Right lobe of liver (tissue), 6 donors: ENCODE data around the gene GRIN2C. TPM values are rescaled to one million over a fixed set of nuclear protein-coding genes. Genes with fewer than 3 reads are reported as not detected.

ENCODE experiments used
- ATAC-seq, 4 donors: fragments of 200-7000 bp; cut with Tn5 transposase; one replicate each; pipeline ENCODE4 v1.9.1; 2020; ENCODE audit warnings: mild to moderate bottlenecking in 4 of 4, moderate library complexity in 4 of 4
- DNase-seq, 3 donors: peaks; one replicate each; pipeline ENCODE4 v3.0.0-alpha.2; 2020
- H3K27ac ChIP-seq, 3 donors: fragments of 200-600 bp; one replicate each; pipeline ENCODE4 v1.8.0; 2022
- H3K27me3 ChIP-seq, 2 donors: fragments of 200-600 bp; one replicate each; pipeline ENCODE4 v1.8.0; 2022
- H3K36me3 ChIP-seq, 4 donors: fragments of 200-600 bp; sonication (generic) in 1 of 4; one replicate each; pipeline versions ENCODE4 v1.5.1 to v1.8.0; 2017 to 2022; ENCODE audit warnings: control low read depth in 1 of 4
- H3K4me1 ChIP-seq, 4 donors: fragments of 200-600 bp; sonication (generic) in 1 of 4; one replicate each; pipeline versions ENCODE4 v1.5.1 to v1.8.0; 2017 to 2022; ENCODE audit warnings: control low read depth in 1 of 4
- H3K4me3 ChIP-seq, 3 donors: fragments of 200-600 bp; one replicate each; pipeline ENCODE4 v1.8.0; 2022
- H3K9me3 ChIP-seq, 4 donors: fragments of 200-600 bp; sonication (generic) in 1 of 4; one replicate each; pipeline versions ENCODE4 v1.5.1 to v1.8.0; 2017 to 2022; ENCODE audit warnings: control low read depth in 1 of 4
- CTCF ChIP-seq, 4 donors: fragments of 200-600 bp in 3 of 4; fragments of 450-650 bp in 1 of 4; IDR thresholded peaks; one replicate each; pipeline versions ENCODE4 v1.5.1 to v1.8.0; 2016 to 2022; ENCODE audit warnings: antibody characterized with exemption in 4 of 4, mild to moderate bottlenecking in 2 of 4
- POLR2A ChIP-seq: fragments of 450-650 bp; IDR thresholded peaks from one replicate; pipeline ENCODE4 v1.6.1; 2017; ENCODE audit warnings: antibody characterized with exemption, mild to moderate bottlenecking
- WGBS: methylation state at CpG from one replicate; pipeline ENCODE4 v1.1.6; 2018; ENCODE audit warnings: low coverage, low lambda C conversion rate; ENCODE audit not compliant: insufficient coverage; ENCODE audit errors: missing lambda C conversion rate; 5-methylcytosine and 5-hydroxymethylcytosine counted together
- intact Hi-C, 2 donors: fragments of 100-400 bp; cut with DNase I; formaldehyde crosslinking; loops; one replicate each; pipeline versions ENCODE4 v1.11.2 to v1.14.1; 2022
- total RNA-seq, 6 experiments: library from RNA; depleted of rRNA in 2 of 6; stranded (reverse); fragments of >200 nt in 2 of 6; fragmentation: NEBNext Ultra II Directional in 3 of 6; extraction: Animal tissue kit (Norgen Biotek cat#: 25700) in 3 of 6; gene quantifications; one replicate each; pipeline versions ENCODE4 v1.1.0 to v1.2.4, GENCODE V29; 2016 to 2023
- donor health status: DM: no; HTN: yes; CAD: no.
- donor health status: DM: no; HTN: no; CAD: no.
- donor health status: DM: no; HTN: no; CAD: no.
- donor health status: DM: no; HTN: yes; CAD: no.
- donor health status: DM: no; HTN: yes; CAD: no.

GRIN2C gene
- total RNA-seq, 6 experiments from 2014 or later: 0.10 to 0.13 TPM; not detected in 4

GRCh38 chr17:74822939-74823367 lies 36.7 kb downstream of the GRIN2C start:
- H3K36me3 ChIP-seq: no peaks in the 10 kb centered on the region
- H3K4me1 ChIP-seq: no peaks in the 10 kb centered on the region
- H3K27me3 ChIP-seq: no peaks in the 10 kb centered on the region
- ATAC-seq (peak in 1 of 4 donors; percentile 39), DNase-seq (no peak)
- H3K27ac ChIP-seq: no peak overlapping the region
- 81% methylated on average over 7 of the region's 12 CpGs for WGBS
- H3K9me3 ChIP-seq: no peaks in the 10 kb centered on the region
- intact Hi-C loops: no loop called here
- H3K4me3 ChIP-seq: no peak overlapping the region
- TF ChIP-seq POLR2A (no peak), CTCF (IDR thresholded peaks at IDR 0.05) (no peak)

- intact Hi-C loops: no loop called here
- no peaks in the 10 kb centered on the region for H3K9me3 ChIP-seq
- WGBS: 43% methylated on average over 4 of the region's 15 CpGs
- DNase-seq (no peak), ATAC-seq (no peak)
- no peak overlapping the region for H3K27ac ChIP-seq
- no peak overlapping the region for H3K4me3 ChIP-seq
- H3K36me3 ChIP-seq: no peaks in the 10 kb centered on the region
- no peaks in the 10 kb centered on the region for H3K27me3 ChIP-seq
- no peaks in the 10 kb centered on the region for H3K4me1 ChIP-seq
- no peak for TF ChIP-seq CTCF (IDR thresholded peaks at IDR 0.05)
- TF ChIP-seq POLR2A: no peak
These were observed 37.2 kb downstream of the GRIN2C start for GRCh38 chr17:74822335-74822938.

GRCh38 chr17:74821655-74822334 lies 37.9 kb downstream of the GRIN2C start:
- DNase-seq (no peak), ATAC-seq (no peak)
- Histone ChIP-seq H3K4me3 (no peak overlapping the region), H3K27me3 (no peaks in the 10 kb centered on the region), H3K27ac (no peak overlapping the region), H3K9me3 (no peaks in the 10 kb centered on the region), H3K4me1 (no peaks in the 10 kb centered on the region), H3K36me3 (no peaks in the 10 kb centered on the region)
- 80% methylated on average over 4 of the region's 13 CpGs for WGBS
- intact Hi-C loops: no loop called here
- TF ChIP-seq CTCF (IDR thresholded peaks at IDR 0.05): no peak
- TF ChIP-seq POLR2A: no peak

GRCh38 chr17:74819801-74820436 lies 39.8 kb downstream of the GRIN2C start:
- intact Hi-C loops: no loop called here
- no peak for ATAC-seq

More at GRCh38 chr17:74819801-74820436, 39.8 kb downstream of the GRIN2C start:
- no peak for DNase-seq
- Histone ChIP-seq H3K9me3 (no peaks in the 10 kb centered on the region), H3K4me1 (no peaks in the 10 kb centered on the region), H3K36me3 (no peaks in the 10 kb centered on the region), H3K27me3 (no peaks in the 10 kb centered on the region), H3K4me3 (no peak overlapping the region), H3K27ac (no peak overlapping the region)
- TF ChIP-seq POLR2A (no peak), CTCF (IDR thresholded peaks at IDR 0.05) (no peak)
- WGBS: 100% methylated on average over 3 of the region's 16 CpGs
